HepG2 (cell line): ENCODE data around the gene HLA-DPA1. TPM values are rescaled to one million over a fixed set of nuclear protein-coding genes. Genes with fewer than 3 reads are reported as not detected.

Experiments
- ATAC-seq: fragments of 200-7000 bp; cut with Tn5 transposase; 3 replicates; pipeline ENCODE4 v1.9.1; 2020; ENCODE audit warnings: mild to moderate bottlenecking, moderate library complexity
- BruUV-seq: library from RNA; stranded (reverse); fragments of 400-500 nt; replicated peaks from 2 replicates; lab custom pipeline; 2021; lab: Mats Ljungman, UMichigan
- CTCF ChIA-PET: fragments of 300-600 bp; formaldehyde crosslinking; extraction: SDS; loops from one replicate; lab custom pipeline; 2021; ENCODE audit warnings: low total read pairs, inconsistent platforms, low intra/inter-chr PET ratio; lab: Yijun Ruan, JAX
- POLR2A ChIA-PET: fragments of 350-600 bp; sonication (Branson Sonifier 250); formaldehyde crosslinking; loops from one replicate; lab custom pipeline; 2020; ENCODE audit warnings: antibody characterized with exemption, inconsistent platforms; lab: Yijun Ruan, JAX
- DNase-seq: peaks from one replicate; pipeline ENCODE4 v3.0.0-alpha.2; 2015; ENCODE audit warnings: low spot score
- FAIRE-seq: peaks from 3 replicates; lab custom pipeline; 2011; peaks lifted over from hg19 to GRCh38; lab: Jason Lieb, UNC
- H2AFZ ChIP-seq: one replicate; pipeline ENCODE4 v1.6.1; 2011; ENCODE audit warnings: low read length, inconsistent platforms
- H3K27ac ChIP-seq: fragments of 300-600 bp; 3 replicates; pipeline ENCODE4 v1.8.0; 2011; ENCODE audit warnings: mixed run types, mild to moderate bottlenecking, mixed read lengths, low read length, inconsistent platforms; ENCODE audit not compliant: insufficient read depth; ENCODE audit errors: extremely low read length
- H3K27me3 ChIP-seq, 2 experiments: fragments of 200-600 bp in 1 of 2; 2 replicates in 1 of 2; 3 replicates in 1 of 2; pipeline versions ENCODE4 v1.6.0 to v1.8.0; 2011; ENCODE audit warnings: low read length in 2 of 2, mild to moderate bottlenecking in 2 of 2, moderate library complexity in 2 of 2, inconsistent platforms in 1 of 2; ENCODE audit not compliant: insufficient read depth in 2 of 2, control insufficient read depth in 1 of 2
- H3K36me3 ChIP-seq, 2 experiments: fragments of 200-600 bp in 1 of 2; replicated peaks in 1 of 2; 2 replicates in 1 of 2; 3 replicates in 1 of 2; pipeline versions ENCODE4 v1.5.1 to v1.8.0; 2011; ENCODE audit warnings: low read length in 2 of 2, inconsistent platforms in 1 of 2; ENCODE audit not compliant: insufficient read depth in 2 of 2, control insufficient read depth in 1 of 2
- H3K4me1 ChIP-seq: 2 replicates; pipeline ENCODE4 v1.5.1; 2012; ENCODE audit warnings: low read length, inconsistent platforms; ENCODE audit not compliant: insufficient read depth
- H3K4me2 ChIP-seq: 2 replicates; pipeline ENCODE4 v1.6.0; 2011; ENCODE audit warnings: low read depth, low read length, inconsistent platforms
- H3K4me3 ChIP-seq, 3 experiments: fragments of 200-600 bp in 1 of 3; sonication (generic), shearing (Covaris generic) in 1 of 3; replicated peaks in 1 of 3; 2 replicates each; pipeline ENCODE4 v1.5.1; 2011 to 2016; ENCODE audit warnings: low read length in 3 of 3, inconsistent platforms in 2 of 3, low read depth in 2 of 3, mild to moderate bottlenecking in 2 of 3, control low read depth in 1 of 3, mixed read lengths in 1 of 3; ENCODE audit not compliant: insufficient read depth in 1 of 3
- H3K79me2 ChIP-seq: one replicate; pipeline ENCODE4 v1.6.1; 2011; ENCODE audit warnings: low read length, inconsistent platforms; ENCODE audit not compliant: insufficient read depth
- H3K9ac ChIP-seq: 2 replicates; pipeline ENCODE4 v1.6.0; 2011; ENCODE audit warnings: mild to moderate bottlenecking, low read depth, low read length, inconsistent platforms; ENCODE audit not compliant: insufficient read depth
- H3K9me3 ChIP-seq: 2 replicates; pipeline ENCODE4 v1.5.1; 2012; ENCODE audit warnings: mild to moderate bottlenecking, low read length
- H4K20me1 ChIP-seq: 2 replicates; pipeline ENCODE4 v1.6.0; 2011; ENCODE audit warnings: inconsistent platforms, mild to moderate bottlenecking, low read length, moderate library complexity; ENCODE audit not compliant: insufficient read depth
- ATF1 ChIP-seq: IDR thresholded peaks from 2 replicates; pipeline ENCODE4 v1.6.1; 2016; ENCODE audit warnings: mild to moderate bottlenecking, control low read depth
- CREB1 ChIP-seq, 2 experiments: fragments of 450-650 bp in 1 of 2; IDR thresholded peaks; 2 replicates each; pipeline ENCODE4 v1.6.1; 2016 to 2017; ENCODE audit warnings: control low read depth in 1 of 2, mild to moderate bottlenecking in 1 of 2, missing compliant biosample characterization in 1 of 2, missing genetic modification characterization in 1 of 2
- CREM ChIP-seq, 2 experiments: sonication (generic) in 1 of 2; formaldehyde crosslinking in 1 of 2; IDR thresholded peaks; 2 replicates each; pipeline versions ENCODE4 v1.4.0 to v1.6.1; 2016 to 2020; ENCODE audit warnings: antibody characterized with exemption in 1 of 2, mild to moderate bottlenecking in 1 of 2, missing genetic modification reagents in 1 of 2
- MAFG ChIP-seq: sonication (generic); formaldehyde crosslinking; IDR thresholded peaks from 2 replicates; pipeline ENCODE4 v1.5.1; 2020; ENCODE audit warnings: mild to moderate bottlenecking, missing genetic modification reagents
- NFYB ChIP-seq: sonication (generic); formaldehyde crosslinking; IDR thresholded peaks from 2 replicates; pipeline ENCODE4 v1.4.0; 2020; ENCODE audit warnings: missing genetic modification reagents
- NFYC ChIP-seq: IDR thresholded peaks from 2 replicates; pipeline ENCODE4 v1.6.1; 2016; ENCODE audit warnings: missing genetic modification reagents, missing compliant biosample characterization
- PTBP1 ChIP-seq: fragments of 200-400 bp; formaldehyde crosslinking; IDR thresholded peaks from 2 replicates; pipeline ENCODE4 v1.6.1; 2018; ENCODE audit warnings: low read length, low read depth; ENCODE audit not compliant: poor library complexity, severe bottlenecking
- RFX5 ChIP-seq: IDR thresholded peaks from 2 replicates; pipeline ENCODE4 v1.6.1; 2011; ENCODE audit warnings: low read depth, low read length, improper control_type of control experiment
- RFXANK ChIP-seq: IDR thresholded peaks from 2 replicates; pipeline ENCODE4 v1.6.1; 2016
- RFXAP ChIP-seq: sonication (generic); formaldehyde crosslinking; IDR thresholded peaks from 2 replicates; pipeline ENCODE4 v1.4.0; 2020; ENCODE audit warnings: missing genetic modification reagents, borderline replicate concordance
- ZNF230 ChIP-seq: sonication (generic); formaldehyde crosslinking; IDR thresholded peaks from 2 replicates; pipeline ENCODE4 v1.4.0; 2020; ENCODE audit warnings: mild to moderate bottlenecking, missing genetic modification reagents
- ZNF737 ChIP-seq: sonication (generic); formaldehyde crosslinking; IDR thresholded peaks from 2 replicates; pipeline ENCODE4 v1.5.0; 2020; ENCODE audit warnings: missing genetic modification reagents, mild to moderate bottlenecking, borderline replicate concordance
- WGBS: methylation state at CpG from one replicate; pipeline ENCODE4 v1.1.6; 2017; ENCODE audit warnings: low lambda C conversion rate; 5-methylcytosine and 5-hydroxymethylcytosine counted together
- in situ Hi-C: cut with HindIII; loops from 2 replicates; pipeline ENCODE4 v1.10.0; 2017; ENCODE audit warnings: low pct_unique_long_range_greater_than_20kb; ENCODE audit not compliant: extremely low pct_ligation_motif_present
- intact Hi-C: fragments of 100-400 bp; cut with micrococcal nuclease; formaldehyde crosslinking; loops from one replicate; pipeline ENCODE4 v1.10.0; 2022; ENCODE audit not compliant: unreplicated experiment
- polyA plus RNA-seq, 8 experiments: library from polyadenylated mRNA; depleted of rRNA in 3 of 8; stranded (reverse) in 7 of 8; unstranded in 1 of 8; fragments of >200 nt; fragmentation: Illumina TruSeq in 4 of 8; extraction: Trizol in 4 of 8; gene quantifications; 2 replicates each; pipeline versions ENCODE4 v1.2.1 to v1.2.3, GENCODE V29; 2011 to 2016; ENCODE audit warnings: low read depth in 4 of 8, missing spikeins in 1 of 8, mixed read lengths in 1 of 8; ENCODE audit not compliant: insufficient read depth in 1 of 8
- total RNA-seq, 5 experiments: library from RNA; depleted of rRNA; stranded (reverse); fragments of >200 nt; fragmentation: Illumina TruSeq; extraction: Trizol; gene quantifications; 2 replicates each; pipeline ENCODE4 v1.2.3, GENCODE V29; 2016; ENCODE audit warnings: low read depth in 1 of 5
- TF ChIP-seq, protein P1 (sequence below): sonication (generic); formaldehyde crosslinking; conservative IDR thresholded peaks from 2 replicates; pipeline ENCODE4 v1.8.0; 2022; ENCODE audit warnings: mild to moderate bottlenecking, moderate library complexity, missing genetic modification reagents

The HLA-DPA1 gene
- total and polyA plus RNA-seq, 2 of the 13 experiments (the other 11 are each of a cell fraction or from before 2014, with no cell fraction given) = not detected

DNA sequence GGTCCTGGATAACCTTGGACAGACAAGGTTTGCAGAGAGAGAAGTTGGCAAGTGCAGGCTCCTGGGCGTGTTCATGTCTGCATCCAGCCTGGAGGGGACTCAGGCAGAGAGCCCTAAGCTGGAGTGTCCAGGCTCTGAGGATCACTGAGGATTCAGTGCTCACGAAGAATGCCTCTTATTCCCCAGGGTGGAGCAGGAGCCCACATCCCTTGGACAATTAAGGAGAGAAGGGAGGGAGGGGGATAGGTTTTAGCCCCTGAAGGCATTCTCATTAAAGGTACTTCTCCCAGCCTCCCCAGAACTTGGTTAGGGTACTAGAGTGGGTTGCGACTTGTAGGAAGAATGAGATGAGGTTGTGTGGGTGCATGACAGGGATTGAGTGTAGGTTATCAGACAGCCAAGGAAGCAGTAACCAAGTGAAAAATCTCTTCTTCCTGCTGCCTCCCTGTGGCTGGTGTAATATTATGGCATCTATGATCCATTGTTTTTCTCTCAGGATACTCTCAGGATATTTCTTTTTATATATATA is 3.0 kb upstream of the HLA-DPA1 start (continued):
- TF ChIP-seq, protein P1, sequence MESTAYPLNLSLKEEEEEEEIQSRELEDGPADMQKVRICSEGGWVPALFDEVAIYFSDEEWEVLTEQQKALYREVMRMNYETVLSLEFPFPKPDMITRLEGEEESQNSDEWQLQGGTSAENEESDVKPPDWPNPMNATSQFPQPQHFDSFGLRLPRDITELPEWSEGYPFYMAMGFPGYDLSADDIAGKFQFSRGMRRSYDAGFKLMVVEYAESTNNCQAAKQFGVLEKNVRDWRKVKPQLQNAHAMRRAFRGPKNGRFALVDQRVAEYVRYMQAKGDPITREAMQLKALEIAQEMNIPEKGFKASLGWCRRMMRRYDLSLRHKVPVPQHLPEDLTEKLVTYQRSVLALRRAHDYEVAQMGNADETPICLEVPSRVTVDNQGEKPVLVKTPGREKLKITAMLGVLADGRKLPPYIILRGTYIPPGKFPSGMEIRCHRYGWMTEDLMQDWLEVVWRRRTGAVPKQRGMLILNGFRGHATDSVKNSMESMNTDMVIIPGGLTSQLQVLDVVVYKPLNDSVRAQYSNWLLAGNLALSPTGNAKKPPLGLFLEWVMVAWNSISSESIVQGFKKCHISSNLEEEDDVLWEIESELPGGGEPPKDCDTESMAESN (CRISPR knock-in tag) = no peak
- TF ChIP-seq ZNF230 = no peak
- TF ChIP-seq ZNF737 (CRISPR knock-in tag) = no peak

DNA sequence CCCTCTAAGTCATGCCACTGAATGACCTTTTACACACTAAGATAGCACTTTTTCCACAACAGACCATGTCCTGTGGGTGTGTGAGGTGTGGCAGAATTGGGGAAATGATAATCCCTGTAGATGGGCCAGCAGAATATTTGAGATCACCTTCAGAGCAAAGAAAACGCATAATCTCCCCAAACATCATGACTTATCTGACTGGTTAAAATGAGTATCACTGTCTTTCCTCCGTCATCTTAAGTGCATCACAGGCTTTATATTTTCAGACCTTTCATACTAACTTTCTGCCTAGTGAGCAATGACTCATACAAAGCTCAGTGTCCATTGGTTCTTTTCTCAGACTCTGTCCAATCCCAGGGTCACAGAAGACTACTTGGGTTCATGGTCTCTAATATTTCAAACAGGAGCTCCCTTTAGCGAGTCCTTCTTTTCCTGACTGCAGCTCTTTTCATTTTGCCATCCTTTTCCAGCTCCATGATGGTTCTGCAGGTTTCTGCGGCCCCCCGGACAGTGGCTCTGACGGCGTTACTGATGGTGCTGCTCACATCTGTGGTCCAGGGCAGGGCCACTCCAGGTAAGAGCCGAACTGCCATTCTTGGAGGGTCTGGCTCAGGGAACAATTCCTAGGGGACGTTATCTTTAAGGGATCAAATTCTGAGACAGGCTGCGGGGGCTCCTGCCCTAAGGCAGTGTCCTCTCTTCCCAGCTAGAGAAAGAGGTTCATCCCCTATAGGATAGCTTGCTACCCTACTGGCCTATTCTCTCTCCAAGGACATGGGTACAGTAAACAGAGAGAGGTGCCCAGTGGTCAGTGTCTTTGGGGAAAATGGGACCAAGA is 2.3 kb upstream of the HLA-DPA1 start, which contains the start of gene HLA-DPB1:
HLA-DPB1 (plus strand) TSS at position 423 of the 838 bp plus-strand sequence; CDS start at position 475, 52 bp downstream.
- WGBS = 11% methylated on average over 10 of the region's 10 CpGs
- ATAC-seq = peak; percentile 89
- POLR2A ChIA-PET = interaction anchor here (0.6 kb wide), 1 partner anchor 123 kb away, joined by 3 read pairs; no protein-coding TSS in a partner anchor
- Histone ChIP-seq H3K27me3 (peaks cover 0 to 35% of the 10 kb centered on the region in 2 experiments; a peak in 4 of 5 replicates), H3K9me3 (no peaks in the 10 kb centered on the region), H3K79me2 (no peaks in the 10 kb centered on the region), H3K27ac (no peak within 1 kb of the TSS)
- in situ Hi-C loops = no loop called here
- CTCF ChIA-PET = no interaction called here
- BruUV-seq = no TSS peak
- TF ChIP-seq CREM (IDR thresholded peaks at IDR 0.05) = peak; percentile 47; the same call in 1 of the 2 replicates
- no peak for TF ChIP-seq CREM (CRISPR knock-in tag; IDR thresholded peaks at IDR 0.05)
- TF ChIP-seq CREB1 (IDR thresholded peaks at IDR 0.05) = peak; percentile 72
- TF ChIP-seq CREB1 (CRISPR knock-in tag; IDR thresholded peaks at IDR 0.05) = peak; percentile 88
- TF ChIP-seq RFXAP (CRISPR knock-in tag) = peak; percentile 99
- TF ChIP-seq NFYC (CRISPR knock-in tag) = peak; percentile 62
- peak; percentile 99 for TF ChIP-seq RFX5
- no peak for TF ChIP-seq PTBP1
- peak; percentile 99 for TF ChIP-seq RFXANK (CRISPR knock-in tag)
- TF ChIP-seq NFYB = 0 out of 2 replicates have a peak, but pooled peaks have one; percentile 46
- TF ChIP-seq ATF1 (CRISPR knock-in tag) = peak; percentile 49; the same call in 1 of the 2 replicates
- no peak for TF ChIP-seq MAFG
- TF ChIP-seq, all 625 proteins: peak for 8
- peak; percentile 20 for DNase-seq
- Histone ChIP-seq H2AFZ (no peak within 1 kb of the TSS), H4K20me1 (no peaks in the 10 kb centered on the region), H3K36me3 (no peaks in the 10 kb centered on the region), H3K4me2 (no peak within 1 kb of the TSS), H3K4me1 (no peaks in the 10 kb centered on the region), H3K4me3 (no peak within 1 kb of the TSS), H3K9ac (no peak within 1 kb of the TSS)
- intact Hi-C loops = no loop called here
- FAIRE-seq = no peak
